HepG2 (cell line): Measurements from ENCODE around the gene ABHD11. TPM values are rescaled to one million over a fixed set of nuclear protein-coding genes. Genes with fewer than 3 reads are reported as not detected.

ENCODE experiments used
- ATAC-seq: fragments of 200-7000 bp; cut with Tn5 transposase; 3 replicates; pipeline ENCODE4 v1.9.1; 2020; ENCODE audit warnings: mild to moderate bottlenecking, moderate library complexity
- BruUV-seq: library from RNA; stranded (reverse); fragments of 400-500 nt; replicated peaks from 2 replicates; lab custom pipeline; 2021; lab: Mats Ljungman, UMichigan
- CTCF ChIA-PET: fragments of 300-600 bp; formaldehyde crosslinking; extraction: SDS; loops from one replicate; lab custom pipeline; 2021; ENCODE audit warnings: low total read pairs, inconsistent platforms, low intra/inter-chr PET ratio; lab: Yijun Ruan, JAX
- POLR2A ChIA-PET: fragments of 350-600 bp; sonication (Branson Sonifier 250); formaldehyde crosslinking; loops from one replicate; lab custom pipeline; 2020; ENCODE audit warnings: antibody characterized with exemption, inconsistent platforms; lab: Yijun Ruan, JAX
- DNase-seq: peaks from one replicate; pipeline ENCODE4 v3.0.0-alpha.2; 2015; ENCODE audit warnings: low spot score
- FAIRE-seq: peaks from 3 replicates; lab custom pipeline; 2011; peaks lifted over from hg19 to GRCh38; lab: Jason Lieb, UNC
- H2AFZ ChIP-seq: one replicate; pipeline ENCODE4 v1.6.1; 2011; ENCODE audit warnings: low read length, inconsistent platforms
- H3K27ac ChIP-seq: fragments of 300-600 bp; 3 replicates; pipeline ENCODE4 v1.8.0; 2011; ENCODE audit warnings: mixed run types, mild to moderate bottlenecking, mixed read lengths, low read length, inconsistent platforms; ENCODE audit not compliant: insufficient read depth; ENCODE audit errors: extremely low read length
- H3K27me3 ChIP-seq, 2 experiments: fragments of 200-600 bp in 1 of 2; 2 replicates in 1 of 2; 3 replicates in 1 of 2; pipeline versions ENCODE4 v1.6.0 to v1.8.0; 2011; ENCODE audit warnings: low read length in 2 of 2, mild to moderate bottlenecking in 2 of 2, moderate library complexity in 2 of 2, inconsistent platforms in 1 of 2; ENCODE audit not compliant: insufficient read depth in 2 of 2, control insufficient read depth in 1 of 2
- H3K36me3 ChIP-seq, 2 experiments: fragments of 200-600 bp in 1 of 2; replicated peaks in 1 of 2; 2 replicates in 1 of 2; 3 replicates in 1 of 2; pipeline versions ENCODE4 v1.5.1 to v1.8.0; 2011; ENCODE audit warnings: low read length in 2 of 2, inconsistent platforms in 1 of 2; ENCODE audit not compliant: insufficient read depth in 2 of 2, control insufficient read depth in 1 of 2
- H3K4me1 ChIP-seq: 2 replicates; pipeline ENCODE4 v1.5.1; 2012; ENCODE audit warnings: low read length, inconsistent platforms; ENCODE audit not compliant: insufficient read depth
- H3K4me2 ChIP-seq: 2 replicates; pipeline ENCODE4 v1.6.0; 2011; ENCODE audit warnings: low read depth, low read length, inconsistent platforms
- H3K4me3 ChIP-seq, 3 experiments: fragments of 200-600 bp in 1 of 3; sonication (generic), shearing (Covaris generic) in 1 of 3; replicated peaks in 1 of 3; 2 replicates each; pipeline ENCODE4 v1.5.1; 2011 to 2016; ENCODE audit warnings: low read length in 3 of 3, inconsistent platforms in 2 of 3, low read depth in 2 of 3, mild to moderate bottlenecking in 2 of 3, control low read depth in 1 of 3, mixed read lengths in 1 of 3; ENCODE audit not compliant: insufficient read depth in 1 of 3
- H3K79me2 ChIP-seq: one replicate; pipeline ENCODE4 v1.6.1; 2011; ENCODE audit warnings: low read length, inconsistent platforms; ENCODE audit not compliant: insufficient read depth
- H3K9ac ChIP-seq: 2 replicates; pipeline ENCODE4 v1.6.0; 2011; ENCODE audit warnings: mild to moderate bottlenecking, low read depth, low read length, inconsistent platforms; ENCODE audit not compliant: insufficient read depth
- H3K9me3 ChIP-seq: 2 replicates; pipeline ENCODE4 v1.5.1; 2012; ENCODE audit warnings: mild to moderate bottlenecking, low read length
- H4K20me1 ChIP-seq: 2 replicates; pipeline ENCODE4 v1.6.0; 2011; ENCODE audit warnings: inconsistent platforms, mild to moderate bottlenecking, low read length, moderate library complexity; ENCODE audit not compliant: insufficient read depth
- GTF3A ChIP-seq: sonication (generic); formaldehyde crosslinking; conservative IDR thresholded peaks from 2 replicates; pipeline ENCODE4 v1.4.0; 2020; ENCODE audit warnings: mild to moderate bottlenecking, missing genetic modification reagents
- MZF1 ChIP-seq: sonication (generic); formaldehyde crosslinking; IDR thresholded peaks from 2 replicates; pipeline ENCODE4 v1.8.1; 2023; ENCODE audit warnings: mild to moderate bottlenecking, missing genetic modification reagents, borderline replicate concordance
- NFIB ChIP-seq: sonication (generic); formaldehyde crosslinking; IDR thresholded peaks from 2 replicates; pipeline ENCODE4 v1.9.0; 2021; ENCODE audit warnings: missing genetic modification reagents, mild to moderate bottlenecking, borderline replicate concordance
- ZNF768 ChIP-seq: sonication (generic); formaldehyde crosslinking; IDR thresholded peaks from 2 replicates; pipeline ENCODE4 v1.4.0; 2020; ENCODE audit warnings: missing genetic modification reagents
- WGBS: methylation state at CpG from one replicate; pipeline ENCODE4 v1.1.6; 2017; ENCODE audit warnings: low lambda C conversion rate; 5-methylcytosine and 5-hydroxymethylcytosine counted together
- in situ Hi-C: cut with HindIII; loops from 2 replicates; pipeline ENCODE4 v1.10.0; 2017; ENCODE audit warnings: low pct_unique_long_range_greater_than_20kb; ENCODE audit not compliant: extremely low pct_ligation_motif_present
- intact Hi-C: fragments of 100-400 bp; cut with micrococcal nuclease; formaldehyde crosslinking; loops from one replicate; pipeline ENCODE4 v1.10.0; 2022; ENCODE audit not compliant: unreplicated experiment
- polyA plus RNA-seq, 8 experiments: library from polyadenylated mRNA; depleted of rRNA in 3 of 8; stranded (reverse) in 7 of 8; unstranded in 1 of 8; fragments of >200 nt; fragmentation: Illumina TruSeq in 4 of 8; extraction: Trizol in 4 of 8; gene quantifications; 2 replicates each; pipeline versions ENCODE4 v1.2.1 to v1.2.3, GENCODE V29; 2011 to 2016; ENCODE audit warnings: low read depth in 4 of 8, missing spikeins in 1 of 8, mixed read lengths in 1 of 8; ENCODE audit not compliant: insufficient read depth in 1 of 8
- total RNA-seq, 5 experiments: library from RNA; depleted of rRNA; stranded (reverse); fragments of >200 nt; fragmentation: Illumina TruSeq; extraction: Trizol; gene quantifications; 2 replicates each; pipeline ENCODE4 v1.2.3, GENCODE V29; 2016; ENCODE audit warnings: low read depth in 1 of 5
- TF ChIP-seq, protein P1 (sequence below): sonication (generic); formaldehyde crosslinking; IDR thresholded peaks from 2 replicates; pipeline ENCODE4 v1.8.0; 2022; ENCODE audit warnings: mild to moderate bottlenecking, missing genetic modification reagents, borderline replicate concordance

The ABHD11 gene
- total and polyA plus RNA-seq, 2 of the 13 experiments (the other 11 are each of a cell fraction or from before 2014, with no cell fraction given), result 7.0 to 8.1 TPM

DNA sequence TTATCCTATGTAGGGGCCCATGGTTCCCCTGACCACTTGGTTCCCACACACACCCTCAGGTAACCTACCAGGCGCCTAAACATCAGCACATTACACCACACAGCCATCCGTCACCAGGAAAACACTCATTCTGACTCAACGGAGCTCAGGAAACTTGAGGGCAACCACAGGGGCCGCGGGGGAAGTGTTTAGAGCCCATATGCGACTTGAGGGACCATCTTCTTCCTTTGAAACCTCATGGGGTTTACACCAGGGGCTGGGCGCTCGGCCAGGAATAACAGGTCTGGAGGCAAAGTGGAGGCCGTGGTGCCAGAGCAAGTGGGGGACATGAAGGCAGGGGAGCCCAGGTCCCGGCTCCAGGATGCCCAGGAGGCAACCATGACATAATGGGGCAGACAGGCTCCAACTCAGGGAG, 20.6 kb downstream of the ABHD11 start (continued):
- TF ChIP-seq MZF1, result no peak

DNA sequence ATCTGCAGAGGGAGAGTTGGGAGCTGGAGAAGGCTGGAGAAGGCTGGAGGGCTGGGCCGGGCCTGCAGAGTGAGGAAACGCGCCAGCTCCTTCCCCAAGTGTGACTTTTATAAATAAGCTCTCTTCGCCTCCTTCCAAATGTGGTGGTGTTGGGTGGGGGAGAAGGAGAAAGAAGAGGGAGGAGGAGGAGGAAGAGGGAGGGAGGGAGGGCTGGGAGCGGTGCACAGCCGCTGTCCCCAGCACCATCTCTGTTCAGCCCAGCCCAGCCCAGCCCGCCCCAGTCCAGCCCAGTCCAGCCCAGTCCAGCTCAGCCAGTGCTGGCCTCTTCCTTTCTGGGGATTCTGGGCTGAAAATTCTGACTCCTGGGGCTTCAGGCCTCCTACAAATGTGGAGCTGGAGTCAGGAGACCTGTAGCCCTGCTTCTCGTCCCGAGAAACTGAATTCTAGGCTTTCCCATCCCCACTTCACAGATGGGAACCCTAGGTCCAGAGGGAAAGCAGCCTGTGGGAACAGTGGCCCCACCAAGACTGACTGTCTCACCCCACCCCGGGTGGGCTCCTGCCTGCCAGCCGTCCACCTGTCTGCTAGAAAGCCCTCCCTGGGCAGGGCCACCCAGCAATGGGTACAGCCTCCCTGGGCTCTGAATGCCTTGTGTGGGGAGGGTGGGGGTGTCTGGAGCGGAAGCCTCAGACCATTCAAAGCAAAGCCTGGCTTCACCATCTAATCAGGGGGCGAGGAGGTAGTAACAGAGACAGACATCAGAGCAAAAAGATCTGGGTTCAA, 21.4 kb downstream of the ABHD11 start:
- H3K27ac ChIP-seq, result no peak overlapping the region
- no peak overlapping the region for H2AFZ ChIP-seq
- ChIA-PET POLR2A (interaction anchor here (0.6 to 2.1 kb wide), 5 partner anchors 17 to 110 kb away, joined by 3 to 12 read pairs (median 3); no protein-coding TSS in a partner anchor), CTCF (no interaction called here)
- 0 out of 2 replicates have a peak overlapping the region, but pooled peaks have one; percentile 51 for H3K4me2 ChIP-seq
- in situ Hi-C loops, result loop anchor here (5.0 kb wide), 1 partner anchor 110 kb away; no protein-coding TSS in a partner anchor
- H3K4me1 ChIP-seq, result peaks cover 47% of the 10 kb centered on the region
- no peak for ATAC-seq
- no peak for DNase-seq
- no peak overlapping the region for H3K9ac ChIP-seq
- WGBS, result 96% methylated on average over 8 of the region's 13 CpGs
- peaks cover 7% of the 10 kb centered on the region for H4K20me1 ChIP-seq
- FAIRE-seq, result no peak
- intact Hi-C loops, result loop anchor here (5.0 kb wide), 2 partner anchors 35 to 50 kb away; partner anchors contain the start of genes BUD23, DNAJC30 and VPS37D
- TF ChIP-seq ZNF768 (CRISPR knock-in tag) (peak; percentile 88; the same call in 1 of the 2 replicates), NFIB (CRISPR knock-in tag) (no peak), GTF3A (CRISPR knock-in tag) (no peak)
- TF ChIP-seq, protein P1, sequence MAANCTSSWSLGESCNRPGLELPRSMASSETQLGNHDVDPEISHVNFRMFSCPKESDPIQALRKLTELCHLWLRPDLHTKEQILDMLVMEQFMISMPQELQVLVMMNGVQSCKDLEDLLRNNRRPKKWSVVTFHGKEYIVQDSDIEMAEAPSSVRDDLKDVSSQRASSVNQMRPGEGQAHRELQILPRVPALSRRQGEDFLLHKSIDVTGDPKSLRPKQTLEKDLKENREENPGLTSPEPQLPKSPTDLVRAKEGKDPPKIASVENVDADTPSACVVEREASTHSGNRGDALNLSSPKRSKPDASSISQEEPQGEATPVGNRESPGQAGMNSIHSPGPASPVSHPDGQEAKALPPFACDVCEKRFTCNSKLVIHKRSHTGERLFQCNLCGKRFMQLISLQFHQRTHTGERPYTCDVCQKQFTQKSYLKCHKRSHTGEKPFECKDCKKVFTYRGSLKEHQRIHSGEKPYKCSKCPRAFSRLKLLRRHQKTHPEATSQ (CRISPR knock-in tag), result no peak
- TF ChIP-seq, all 625 proteins: peak for 1
- no peak overlapping the region for H3K4me3 ChIP-seq
- no peaks in the 10 kb centered on the region for H3K9me3 ChIP-seq
- no peaks in the 10 kb centered on the region for H3K36me3 ChIP-seq
- BruUV-seq, result no TSS peak
- H3K27me3 ChIP-seq, result peaks cover 0 to 1% of the 10 kb centered on the region in 2 experiments; a peak in 1 of 5 replicates
- H3K79me2 ChIP-seq, result no peaks in the 10 kb centered on the region
